Ovary (tissue), 9 donors: ENCODE data around the gene TBC1D5. TPM values are rescaled to one million over a fixed set of nuclear protein-coding genes. Genes with fewer than 3 reads are reported as not detected.

Source experiments
- DNase-seq, 5 donors: peaks; one replicate each; pipeline ENCODE4 v3.0.0-alpha.2; 2019 to 2020
- H3K27ac ChIP-seq, 2 donors: fragments of 200-600 bp; one replicate each; pipeline versions ENCODE4 v1.5.1 to v1.8.0; 2019 to 2022
- H3K27me3 ChIP-seq: fragments of 200-600 bp; one replicate; pipeline ENCODE4 v1.8.0; 2022
- H3K36me3 ChIP-seq: fragments of 200-600 bp; sonication (generic); one replicate; pipeline ENCODE4 v1.5.1; 2019
- H3K4me1 ChIP-seq: one replicate; pipeline ENCODE4 v1.8.1; 2013; ENCODE audit warnings: mild to moderate bottlenecking, moderate library complexity; ENCODE audit not compliant: insufficient read depth
- H3K4me3 ChIP-seq: fragments of 200-600 bp; sonication (generic); one replicate; pipeline ENCODE4 v1.5.1; 2017
- H3K9me3 ChIP-seq, 2 donors: fragments of 200-600 bp in 1 of 2; sonication (generic) in 1 of 2; one replicate each; pipeline versions ENCODE4 v1.5.1 to v1.8.1; 2013 to 2019; ENCODE audit warnings: mild to moderate bottlenecking in 1 of 2, moderate library complexity in 1 of 2
- EP300 ChIP-seq: sonication (generic); formaldehyde crosslinking; IDR thresholded peaks from one replicate; pipeline ENCODE4 v1.6.1; 2017; ENCODE audit warnings: antibody characterized with exemption
- POLR2A ChIP-seq: fragments of 450-650 bp; IDR thresholded peaks from one replicate; pipeline ENCODE4 v1.6.1; 2017; ENCODE audit warnings: antibody characterized with exemption, mild to moderate bottlenecking, moderate library complexity
- WGBS, 3 donors: extraction: QIAGEN DNeasy Blood & Tissue Kit in 1 of 3; methylation state at CpG; one replicate each; pipeline versions ENCODE4 v1.1.5 to v1.1.7; 2013 to 2017; 5-methylcytosine and 5-hydroxymethylcytosine counted together
- intact Hi-C, 4 donors: fragments of 100-400 bp; cut with DNase I; formaldehyde crosslinking; loops; one replicate each; pipeline versions ENCODE4 v1.11.0 to v1.15.1; 2022 to 2023
- polyA plus RNA-seq, 2 donors: library from polyadenylated mRNA; stranded (reverse); fragments of 200-250 nt in 1 of 2; fragments of 350-450 nt in 1 of 2; fragmentation: Illumina TruSeq in 1 of 2; extraction: RNeasy Lipid Tissue Mini Kit (QIAGEN cat#74804) in 1 of 2; gene quantifications; one replicate each; pipeline ENCODE4 v1.2.3, GENCODE V29; 2013 to 2014
- total RNA-seq, 7 donors: library from RNA; depleted of rRNA in 2 of 7; stranded (reverse); fragments of >200 nt in 2 of 7; fragmentation: NEBNext Ultra II Directional in 3 of 7; extraction: Animal tissue kit (Norgen Biotek cat#: 25700) in 3 of 7; gene quantifications; one replicate each; pipeline versions ENCODE4 v1.1.0 to v1.2.4, GENCODE V29; 2016 to 2023
- TF ChIP-seq, protein P1 (sequence below), 3 donors: fragments of 450-650 bp in 2 of 3; fragments of 200-600 bp in 1 of 3; IDR thresholded peaks; one replicate each; pipeline versions ENCODE4 v1.5.1 to v1.8.0; 2016 to 2022; ENCODE audit warnings: antibody characterized with exemption in 3 of 3, mild to moderate bottlenecking in 1 of 3
- donor health status: DM: no; HTN: no; CAD: no; lungs with moderate emphysema.
- donor health status: DM: no; HTN: no; CAD: no.
- donor health status: Bipolar disorder and iron deficiency.
- donor health status: DM: yes; HTN: yes; CAD: no.
- donor health status: DM: no; HTN: no; CAD: no.
- donor health status: DM: yes; HTN: yes; CAD: no.

TBC1D5 gene
- total and polyA plus RNA-seq, 9 donors, result 20.7 to 73.5 (median 61.0) TPM

DNA sequence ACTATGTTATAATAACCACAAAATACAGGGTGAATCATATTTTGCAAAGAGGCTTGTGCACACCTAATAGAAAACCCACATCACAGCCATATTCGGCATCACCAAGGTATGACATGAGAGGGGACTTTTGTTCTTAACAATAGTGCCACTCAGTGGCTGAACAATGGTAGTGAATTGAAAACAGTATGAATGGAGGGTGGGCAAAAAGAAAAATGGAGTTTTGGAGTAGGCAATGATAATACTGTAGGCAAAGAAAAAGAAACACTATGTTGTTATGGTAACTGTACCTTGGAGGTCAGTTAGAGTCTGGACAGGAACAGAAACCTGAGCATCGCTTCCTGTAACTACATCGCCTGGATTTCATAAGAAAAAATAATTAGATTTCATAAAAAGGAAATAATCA, 509.0 kb downstream of the TBC1D5 start:
- TF ChIP-seq, protein P1, sequence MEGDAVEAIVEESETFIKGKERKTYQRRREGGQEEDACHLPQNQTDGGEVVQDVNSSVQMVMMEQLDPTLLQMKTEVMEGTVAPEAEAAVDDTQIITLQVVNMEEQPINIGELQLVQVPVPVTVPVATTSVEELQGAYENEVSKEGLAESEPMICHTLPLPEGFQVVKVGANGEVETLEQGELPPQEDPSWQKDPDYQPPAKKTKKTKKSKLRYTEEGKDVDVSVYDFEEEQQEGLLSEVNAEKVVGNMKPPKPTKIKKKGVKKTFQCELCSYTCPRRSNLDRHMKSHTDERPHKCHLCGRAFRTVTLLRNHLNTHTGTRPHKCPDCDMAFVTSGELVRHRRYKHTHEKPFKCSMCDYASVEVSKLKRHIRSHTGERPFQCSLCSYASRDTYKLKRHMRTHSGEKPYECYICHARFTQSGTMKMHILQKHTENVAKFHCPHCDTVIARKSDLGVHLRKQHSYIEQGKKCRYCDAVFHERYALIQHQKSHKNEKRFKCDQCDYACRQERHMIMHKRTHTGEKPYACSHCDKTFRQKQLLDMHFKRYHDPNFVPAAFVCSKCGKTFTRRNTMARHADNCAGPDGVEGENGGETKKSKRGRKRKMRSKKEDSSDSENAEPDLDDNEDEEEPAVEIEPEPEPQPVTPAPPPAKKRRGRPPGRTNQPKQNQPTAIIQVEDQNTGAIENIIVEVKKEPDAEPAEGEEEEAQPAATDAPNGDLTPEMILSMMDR (IDR thresholded peaks at IDR 0.05), result peak in 2 of 3 donors; percentile 51 to 63
- no peak for TF ChIP-seq EP300
- Histone ChIP-seq H3K4me1 (no peaks in the 10 kb centered on the region), H3K27me3 (no peaks in the 10 kb centered on the region), H3K9me3 (no peaks in the 10 kb centered on the region), H3K36me3 (no peaks in the 10 kb centered on the region), H3K27ac (no peak overlapping the region), H3K4me3 (no peak overlapping the region)
- 48 to 58% (median 51%) methylated on average over 3 of the region's 3 CpGs for WGBS, 3 donors
- intact Hi-C loops, result no loop called here
- DNase-seq, result no peak

DNA sequence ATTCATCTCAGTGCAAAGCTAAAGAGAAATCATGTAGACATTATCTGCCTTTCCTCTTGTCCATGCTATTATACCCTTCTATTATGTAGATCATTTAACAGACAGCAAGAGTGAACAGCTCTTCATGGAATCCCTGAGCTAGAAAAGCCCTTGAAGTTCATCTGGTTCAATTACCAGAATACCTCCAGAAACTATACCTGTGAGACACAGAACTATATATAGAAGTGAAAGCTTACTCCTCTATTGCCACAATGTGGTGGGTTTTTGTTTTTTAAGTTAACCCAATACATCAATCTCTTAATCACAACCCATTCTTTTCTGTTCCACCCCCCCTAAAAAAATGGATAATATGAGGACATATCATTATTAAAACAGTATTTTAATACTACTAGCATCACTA, 510.0 kb downstream of the TBC1D5 start:
- TF ChIP-seq POLR2A (no peak), EP300 (no peak)
- TF ChIP-seq, protein P1 (IDR thresholded peaks at IDR 0.05), result no peak
- H3K27ac ChIP-seq, result no peak overlapping the region
- intact Hi-C loops, result no loop called here
- H3K9me3 ChIP-seq, result no peaks in the 10 kb centered on the region
- H3K4me3 ChIP-seq, result no peak overlapping the region
- H3K27me3 ChIP-seq, result no peaks in the 10 kb centered on the region
- no peak for DNase-seq
- H3K36me3 ChIP-seq, result no peaks in the 10 kb centered on the region
- H3K4me1 ChIP-seq, result no peaks in the 10 kb centered on the region

DNA sequence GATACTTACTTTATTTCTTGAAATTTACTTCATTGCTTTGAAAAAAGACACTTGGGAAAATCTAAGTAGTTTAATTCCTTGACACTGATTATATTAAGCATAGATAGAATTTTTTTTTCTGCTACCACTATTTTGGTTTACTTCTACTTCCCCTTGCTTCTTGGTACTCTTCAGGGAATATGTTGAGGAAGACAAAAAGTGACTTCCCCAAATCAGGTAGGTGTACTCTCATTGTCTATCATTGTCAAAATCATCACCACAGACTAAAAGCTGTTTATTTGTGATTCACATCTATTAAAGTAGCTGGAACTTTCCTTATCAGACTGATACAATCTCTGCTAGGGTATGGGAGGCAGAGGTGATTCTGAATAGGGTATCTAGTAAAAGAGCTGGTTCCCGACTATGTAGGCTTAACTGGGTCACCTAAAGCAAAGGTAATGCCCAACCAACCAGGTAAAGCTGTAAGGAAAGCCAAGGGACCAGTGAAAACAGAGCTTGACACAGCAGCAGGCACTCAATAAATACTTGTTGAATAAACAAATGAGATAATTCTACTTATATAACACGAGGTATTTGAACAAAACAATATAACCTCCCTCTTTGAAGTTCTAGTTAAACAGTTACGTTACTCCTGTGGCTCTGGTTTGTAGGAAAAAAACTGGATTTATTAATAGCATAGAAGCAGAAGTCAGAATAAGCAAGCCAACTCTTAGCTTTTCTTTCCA, 510.7 kb downstream of the TBC1D5 start:
- Histone ChIP-seq H3K27me3 (no peaks in the 10 kb centered on the region), H3K9me3 (no peaks in the 10 kb centered on the region), H3K4me3 (no peak overlapping the region), H3K27ac (no peak overlapping the region), H3K4me1 (no peaks in the 10 kb centered on the region), H3K36me3 (no peaks in the 10 kb centered on the region)
- WGBS, 3 donors, result 86 to 90% (median 87%) methylated on average over 3 of the region's 3 CpGs
- TF ChIP-seq EP300, result no peak
- TF ChIP-seq, protein P1 (IDR thresholded peaks at IDR 0.05), result no peak
- TF ChIP-seq POLR2A, result no peak
- DNase-seq, result no peak
- intact Hi-C loops, result no loop called here

DNA sequence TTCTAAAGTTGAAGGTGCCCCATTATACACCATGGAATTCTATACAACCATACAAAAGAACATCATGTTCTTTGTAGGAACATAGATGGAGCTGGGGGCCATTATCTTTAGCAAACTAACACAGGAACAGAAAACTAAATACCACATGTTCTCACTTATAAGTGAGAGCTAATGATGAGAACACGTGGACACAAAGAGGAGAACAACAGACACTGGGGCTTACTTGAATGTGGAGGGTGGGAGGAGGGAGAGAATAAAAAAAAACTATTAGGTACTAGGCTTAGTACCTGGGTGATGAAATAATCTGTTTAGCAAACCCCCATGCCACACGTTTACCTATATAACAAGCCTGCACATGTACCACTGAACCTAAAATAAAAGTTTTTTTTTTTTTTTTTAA, 515.0 kb downstream of the TBC1D5 start:
- no peaks in the 10 kb centered on the region for H3K36me3 ChIP-seq
- DNase-seq, result no peak
- H3K4me1 ChIP-seq, result no peaks in the 10 kb centered on the region
- H3K27me3 ChIP-seq, result no peaks in the 10 kb centered on the region
- H3K4me3 ChIP-seq, result no peak overlapping the region
- TF ChIP-seq, protein P1 (IDR thresholded peaks at IDR 0.05), result no peak
- TF ChIP-seq POLR2A, result no peak
- TF ChIP-seq EP300, result no peak
- 95 to 98% (median 96%) methylated on average over 2 of the region's 2 CpGs for WGBS, 3 donors
- no peak overlapping the region for H3K27ac ChIP-seq
- H3K9me3 ChIP-seq, result no peaks in the 10 kb centered on the region
- intact Hi-C loops, result loop anchor here in 1 of 4 donors (5.0 kb wide), 1 partner anchor 620 kb away; the partner anchor contains the start of gene DAZL
